CD4-positive, alpha-beta T cell treated with Interleukin-21 for 1 hour (primary cell): ENCODE data around the gene STK24.

ENCODE experiments used
- DNase-seq: peaks from one replicate; pipeline ENCODE4 v3.0.0-alpha.2; 2020

Gene STK24

DNA sequence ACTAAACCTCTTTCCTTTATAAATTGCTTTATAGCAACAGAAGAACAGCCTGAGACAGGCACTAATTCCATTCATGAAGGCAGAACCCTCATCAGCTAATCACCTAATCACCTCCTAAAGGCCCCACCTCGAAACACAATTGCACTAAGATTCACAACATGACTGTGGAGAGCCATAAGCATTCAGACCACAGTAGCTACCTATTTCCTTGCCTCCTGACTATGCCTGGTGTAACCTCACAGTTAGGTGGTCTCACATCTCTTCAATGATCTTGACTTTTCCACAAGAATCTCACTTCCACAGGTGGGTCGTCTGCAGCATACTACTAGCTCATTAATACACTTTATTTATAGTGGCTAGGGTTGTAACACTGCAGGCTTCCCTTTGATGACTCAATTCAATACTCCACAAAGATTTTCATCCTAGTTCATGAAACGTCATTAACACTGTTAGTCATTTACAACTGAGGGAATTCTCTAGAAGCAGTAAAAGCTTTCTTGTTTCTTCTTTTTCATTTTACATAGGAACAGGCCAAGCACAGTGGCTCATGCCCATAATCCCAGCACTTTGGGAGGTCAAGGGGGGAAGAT lies 27.1 kb downstream of the STK24 start:
- no peak for DNase-seq

DNA sequence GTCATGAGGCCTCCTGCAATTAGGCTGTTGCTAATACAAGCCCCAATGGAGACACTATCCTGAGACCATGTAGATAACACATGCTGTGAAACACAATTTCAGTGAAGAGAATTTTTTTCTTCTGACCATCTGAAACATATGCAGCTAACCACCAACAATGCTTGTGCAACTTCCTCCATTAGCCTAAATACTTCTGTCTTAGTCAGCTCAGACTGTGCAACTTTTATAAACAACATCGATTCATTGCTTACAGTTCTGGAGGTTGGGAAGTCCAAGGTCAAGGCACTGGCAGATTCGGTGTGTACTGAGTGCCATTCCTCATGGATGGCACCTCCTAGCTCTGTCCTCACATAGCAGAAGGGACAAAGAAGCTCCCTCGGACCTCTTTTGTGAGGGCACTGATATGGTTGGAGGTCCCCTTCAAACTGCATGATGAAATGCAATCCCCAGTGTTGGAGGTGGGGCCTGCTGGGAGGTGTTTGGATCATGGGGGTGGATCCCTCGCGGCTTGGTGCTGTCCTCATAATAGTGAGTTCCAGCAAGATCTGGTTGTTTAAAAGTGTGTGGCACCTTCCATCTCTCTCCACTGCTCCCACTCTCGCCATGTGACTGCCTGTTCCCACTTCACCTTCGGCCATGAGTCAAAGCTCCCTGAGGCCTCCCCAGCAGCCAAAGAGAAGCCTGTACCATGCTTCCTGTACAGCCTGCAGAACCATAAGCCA lies 27.7 kb downstream of the STK24 start:
- DNase-seq, result no peak

DNA sequence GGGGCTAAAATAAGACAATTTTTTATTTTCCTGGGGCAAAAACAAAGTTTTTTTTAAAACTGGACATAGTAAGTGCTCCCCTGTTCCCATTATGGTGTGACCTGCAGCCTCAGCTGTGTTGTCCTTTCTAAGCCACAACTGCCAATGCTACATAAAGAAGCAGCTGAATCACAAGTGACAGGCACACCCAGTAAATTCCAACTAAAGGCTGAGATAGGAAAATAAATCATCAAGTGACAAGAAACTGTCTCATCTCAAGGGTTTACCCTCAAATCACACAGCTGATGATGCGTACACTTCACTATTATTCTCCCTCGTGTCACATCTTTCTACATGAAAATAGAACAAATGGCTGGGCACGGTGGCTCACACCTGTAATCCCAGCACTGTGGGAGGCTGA lies 28.7 kb downstream of the STK24 start:
- no peak for DNase-seq

DNA sequence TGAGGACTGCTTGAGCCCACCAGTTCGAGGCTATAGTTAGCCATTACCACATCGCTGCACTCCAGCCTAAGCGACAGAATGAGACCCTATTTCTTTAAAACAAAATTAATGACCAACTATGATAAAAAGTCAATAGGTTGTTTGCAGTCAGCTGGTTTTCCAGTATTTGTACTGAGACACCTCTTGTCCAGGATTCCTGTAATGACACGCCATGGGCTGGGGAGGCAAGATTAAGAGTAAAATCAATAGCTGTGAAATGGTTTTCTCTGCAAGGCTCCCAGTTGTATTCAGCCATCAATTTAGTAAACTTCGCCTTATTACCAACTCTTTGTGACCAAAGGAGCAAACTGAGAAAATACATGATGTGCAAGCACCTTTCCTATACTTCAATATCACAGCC lies 29.5 kb downstream of the STK24 start:
- no peak for DNase-seq

DNA sequence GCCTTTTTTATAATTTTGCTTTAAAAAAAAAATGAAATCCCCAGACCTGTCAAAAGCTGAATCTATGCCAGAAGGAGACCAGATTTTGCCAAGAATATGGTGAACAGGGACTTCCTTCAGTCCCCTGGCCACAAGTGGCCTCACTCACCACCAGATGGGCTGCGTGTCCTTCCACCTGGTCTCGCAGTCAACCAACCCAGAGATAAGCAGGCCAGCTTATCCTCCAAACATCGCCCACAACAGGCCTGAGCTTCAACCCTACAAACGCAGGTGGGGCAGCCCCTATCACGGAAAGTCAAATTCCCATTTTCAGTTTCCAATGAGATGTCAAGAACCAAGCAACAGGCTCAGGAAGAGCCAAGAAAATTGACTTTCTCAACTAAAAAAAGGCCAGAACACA lies 30.5 kb downstream of the STK24 start:
- DNase-seq, result no peak

DNA sequence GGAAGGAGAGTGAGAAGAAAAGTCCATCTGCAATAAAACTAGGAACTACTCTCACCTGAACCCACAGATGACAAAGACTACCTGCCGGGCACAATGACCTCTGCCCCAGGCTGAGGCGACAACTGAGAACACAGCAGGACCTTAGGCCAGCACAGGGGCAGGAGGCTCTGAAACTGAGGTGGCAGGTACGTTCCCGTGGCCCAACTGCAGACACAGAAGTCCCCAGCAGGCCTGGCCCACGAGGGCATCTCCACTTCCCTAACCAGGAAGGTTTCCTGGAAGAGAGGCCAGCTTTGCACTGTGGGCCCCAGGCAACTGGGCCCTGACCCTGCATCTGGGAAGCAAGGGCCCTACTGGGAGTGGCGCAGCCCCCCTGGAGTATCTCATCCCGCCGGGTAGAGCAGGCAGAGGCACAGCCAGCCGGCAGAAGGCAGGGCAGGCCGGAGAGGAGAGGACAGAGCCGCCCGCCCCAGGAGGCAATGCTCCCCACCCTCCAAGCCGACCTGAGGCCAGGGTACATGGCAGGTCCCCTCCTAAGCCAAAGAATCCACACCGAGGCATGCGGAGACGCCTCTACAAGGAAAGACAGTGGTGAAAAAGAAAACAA lies 32.7 kb downstream of the STK24 start:
- no peak for DNase-seq

DNA sequence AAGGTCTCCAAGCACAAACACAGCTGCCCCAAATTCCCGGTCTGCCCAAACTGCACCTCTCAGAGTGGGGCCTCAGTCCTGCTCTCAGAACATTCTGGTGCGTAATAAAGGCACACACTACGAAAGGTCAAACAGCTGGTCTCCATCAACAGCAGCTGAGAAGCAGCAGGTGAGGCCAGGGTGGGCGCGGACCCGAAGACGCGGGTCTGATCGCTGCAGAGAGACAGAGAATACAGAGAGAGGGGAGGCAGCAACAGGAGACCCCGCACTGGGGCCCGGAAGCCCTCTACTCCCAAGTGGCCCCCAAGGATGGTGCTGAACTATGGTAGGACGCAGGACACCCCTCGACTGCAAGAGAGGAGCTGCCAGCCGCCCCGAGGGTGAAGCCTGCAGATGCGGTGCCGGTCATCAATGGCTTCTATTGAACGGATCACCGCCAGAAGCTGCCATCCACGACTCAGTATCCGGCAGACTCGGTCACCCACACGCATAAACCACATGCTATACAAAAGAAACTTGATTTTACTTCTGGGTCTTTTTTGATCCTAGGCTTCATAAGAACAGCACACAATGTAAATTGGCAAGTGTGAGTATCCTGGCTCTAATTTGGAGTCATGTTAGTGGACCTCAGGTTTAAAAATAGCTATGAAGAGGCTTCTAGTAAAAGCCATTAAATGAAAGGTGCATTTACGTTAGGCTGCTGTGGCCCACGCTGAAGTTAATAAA lies 33.4 kb downstream of the STK24 start:
- DNase-seq, result no peak

DNA sequence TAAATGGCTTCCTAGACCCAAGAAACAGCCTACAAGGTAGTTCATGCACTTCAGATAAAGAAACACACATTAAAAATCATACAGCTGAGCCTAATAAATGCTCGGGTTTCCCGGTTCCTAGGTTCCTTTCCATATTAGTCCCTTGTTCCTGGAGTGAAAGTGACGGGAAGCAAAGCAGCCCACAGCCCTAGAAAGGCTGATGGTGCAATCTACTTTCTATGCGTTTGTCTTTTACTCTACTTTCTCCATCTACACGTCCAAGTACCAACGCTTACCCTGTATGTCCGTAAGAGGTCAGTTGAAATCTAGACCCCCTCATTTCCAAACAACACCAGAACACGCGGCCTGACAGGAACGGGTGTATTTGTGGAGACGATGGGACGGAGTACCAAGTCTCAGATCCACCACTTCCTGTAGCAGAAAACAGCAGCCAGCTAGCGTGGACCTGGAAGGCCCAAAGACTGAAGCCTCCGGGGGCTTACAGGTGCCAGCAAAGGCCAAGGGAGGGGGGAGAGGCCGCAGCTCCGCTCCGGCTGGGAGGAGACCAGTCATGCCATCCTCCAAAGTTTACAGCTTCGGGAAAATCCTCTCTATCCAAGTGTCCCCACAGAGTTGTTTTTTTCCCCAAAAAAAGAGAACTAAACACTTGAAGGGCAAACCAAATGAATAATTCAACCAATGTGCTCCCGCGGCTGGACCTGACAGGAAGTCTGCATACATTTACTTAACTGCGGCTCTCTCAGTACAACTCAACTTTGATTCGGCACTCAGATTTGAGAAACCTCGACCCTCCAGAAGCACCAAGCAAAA lies 34.1 kb downstream of the STK24 start:
- DNase-seq, result no peak

DNA sequence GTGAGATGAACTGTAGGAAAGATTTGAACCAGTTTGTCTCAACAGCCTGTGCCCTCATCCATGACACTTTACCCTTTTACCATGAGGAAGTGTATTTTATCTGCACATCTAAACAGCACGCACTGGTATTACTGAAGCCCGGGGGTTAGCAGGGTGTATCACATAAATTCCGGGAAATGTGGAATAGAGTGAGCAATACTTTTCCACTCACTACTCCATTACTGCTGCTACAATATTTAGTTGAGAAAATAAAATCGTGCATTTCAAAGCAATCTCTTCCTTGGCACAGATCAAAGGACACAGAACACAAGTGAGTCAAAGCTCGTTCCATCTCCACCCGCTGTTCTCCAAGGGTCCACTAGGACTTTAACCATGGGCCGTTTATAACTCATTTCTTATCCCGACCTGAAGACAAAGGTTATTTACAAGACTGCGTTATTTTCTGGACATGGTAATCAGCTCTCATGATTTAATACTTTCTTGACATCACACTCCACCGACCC lies 35.2 kb downstream of the STK24 start:
- DNase-seq, result no peak

DNA sequence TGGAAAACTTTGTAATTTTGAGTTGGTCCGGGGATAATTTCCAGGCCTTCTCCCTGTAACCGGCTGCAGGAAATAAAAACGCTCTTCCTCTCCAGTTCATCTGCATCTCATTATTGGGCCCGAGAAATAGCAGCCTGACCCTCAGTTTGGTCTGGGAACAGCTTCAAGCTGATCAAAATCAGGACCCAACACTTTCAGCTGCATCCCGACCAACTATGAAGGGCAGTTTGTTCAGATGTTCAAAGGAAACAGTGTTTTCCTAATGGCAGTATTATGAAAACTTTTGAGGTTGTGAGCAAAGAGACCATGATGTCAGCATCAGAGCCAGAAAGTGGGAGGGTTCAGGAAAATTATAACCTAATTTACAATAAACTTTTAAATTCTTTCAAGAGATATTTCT lies 35.7 kb downstream of the STK24 start:
- DNase-seq, result no peak

DNA sequence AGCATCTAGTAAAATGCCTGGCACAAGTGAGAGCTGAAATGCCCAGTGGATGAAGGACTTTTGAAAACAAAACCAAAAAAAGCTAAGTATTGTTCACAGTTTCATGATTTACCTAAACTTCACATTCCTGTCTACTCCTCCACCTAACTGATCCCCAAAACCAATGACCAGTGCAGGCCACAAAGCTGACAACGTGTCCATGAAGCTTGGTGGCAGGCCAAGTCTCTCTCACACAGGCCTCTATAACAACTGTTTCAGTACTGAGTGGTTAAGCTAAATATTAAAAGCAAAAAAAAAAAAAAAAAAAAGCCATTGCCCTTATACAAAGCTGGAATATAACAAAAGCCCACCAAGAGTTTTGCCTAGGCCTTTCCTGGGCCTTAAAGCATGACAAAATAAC lies 36.4 kb downstream of the STK24 start:
- no peak for DNase-seq

DNA sequence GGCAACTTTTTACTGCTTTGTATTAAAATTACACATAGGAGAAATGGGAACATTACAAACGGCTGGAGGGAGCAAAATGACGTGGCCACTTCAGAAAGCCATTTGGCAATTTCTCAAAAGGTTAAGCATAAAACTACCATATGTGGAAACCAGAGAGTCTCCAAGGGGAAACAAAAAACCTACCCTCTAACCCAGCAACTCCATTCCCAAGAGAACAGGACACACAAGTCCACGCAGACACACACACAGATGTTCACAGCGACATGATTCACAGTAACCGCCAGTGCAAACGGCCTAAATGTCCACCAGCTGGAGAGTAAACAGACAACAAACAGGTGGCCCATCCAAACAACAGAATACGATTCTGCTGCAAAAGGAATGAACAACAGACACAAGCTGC lies 37.2 kb downstream of the STK24 start:
- no peak for DNase-seq

DNA sequence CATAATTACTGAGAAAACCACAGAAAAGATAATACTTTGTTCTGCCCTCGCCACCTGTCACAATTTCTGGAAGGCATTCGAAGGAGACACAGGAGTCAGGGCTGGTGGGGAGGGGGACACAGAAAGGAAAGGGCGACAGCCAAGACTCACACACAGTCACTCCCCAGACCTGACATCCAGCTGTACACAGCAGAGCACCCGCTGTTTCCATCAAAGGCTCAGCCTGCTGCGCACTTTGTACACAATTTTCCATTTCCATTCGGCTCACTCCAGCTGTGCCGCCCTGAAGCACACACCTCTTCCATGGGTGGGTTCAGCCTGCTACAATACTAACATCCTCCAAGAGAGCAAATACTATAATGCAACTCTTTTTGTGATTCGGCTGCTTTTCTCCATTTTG lies 38.0 kb downstream of the STK24 start:
- no peak for DNase-seq

DNA sequence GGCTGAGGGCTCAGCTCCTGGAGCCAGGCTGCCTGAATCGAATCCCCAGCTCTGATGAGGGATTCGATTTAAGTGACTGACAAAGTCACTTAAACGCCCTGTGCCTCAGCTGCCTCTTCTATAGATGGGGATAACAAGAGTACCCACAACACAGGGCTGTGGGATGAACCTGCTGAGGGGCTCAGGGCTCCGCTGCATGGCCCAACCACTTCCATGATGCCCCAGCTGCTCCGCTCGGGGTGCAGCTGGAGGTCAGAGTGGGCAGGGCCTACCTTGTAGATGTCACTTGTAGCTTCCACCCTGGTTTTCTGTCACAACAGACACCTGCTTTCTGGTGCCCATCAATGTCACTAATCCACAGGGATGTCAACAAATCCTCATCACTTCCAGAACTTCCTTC lies 39.2 kb downstream of the STK24 start:
- no peak for DNase-seq

DNA sequence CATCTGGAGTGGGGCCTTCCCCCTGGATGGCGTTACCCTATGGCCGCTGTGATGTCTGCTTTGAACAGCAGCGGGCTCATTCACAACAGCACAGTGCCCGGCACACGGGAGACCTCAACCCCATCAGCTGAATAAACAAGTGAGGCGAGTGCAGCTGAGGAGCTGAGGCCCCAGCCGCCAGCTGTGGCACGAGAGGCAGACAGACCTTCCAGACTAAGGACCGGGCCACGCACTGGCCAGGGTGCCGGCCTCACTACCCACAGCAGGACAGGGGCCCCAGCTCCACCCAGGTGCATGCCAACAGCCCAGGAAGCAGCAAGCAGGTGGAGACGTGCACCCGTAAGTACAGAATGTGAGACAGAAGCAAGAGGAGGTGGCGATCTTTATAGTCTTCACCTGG lies 39.6 kb downstream of the STK24 start:
- DNase-seq, result no peak

DNA sequence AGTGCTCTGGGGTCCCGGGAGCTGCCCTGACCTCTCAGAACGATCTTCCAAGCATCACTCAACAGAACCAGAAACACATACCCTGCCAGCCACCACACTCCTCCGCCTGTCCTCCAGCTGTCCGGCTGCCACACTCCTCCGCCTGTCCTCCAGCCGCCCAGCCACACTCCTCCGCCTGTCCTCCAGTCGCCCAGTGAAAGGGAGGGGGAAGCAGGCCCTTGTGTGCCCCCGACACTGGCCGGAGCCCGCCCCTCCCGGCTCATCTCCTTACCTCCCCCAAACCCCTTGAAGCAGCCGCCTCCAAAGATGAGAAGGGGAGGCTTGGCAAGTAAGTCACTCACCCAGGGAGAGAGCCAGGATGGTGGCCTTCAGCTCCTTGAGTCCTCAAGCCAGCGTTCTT lies 40.2 kb downstream of the STK24 start:
- no peak for DNase-seq

DNA sequence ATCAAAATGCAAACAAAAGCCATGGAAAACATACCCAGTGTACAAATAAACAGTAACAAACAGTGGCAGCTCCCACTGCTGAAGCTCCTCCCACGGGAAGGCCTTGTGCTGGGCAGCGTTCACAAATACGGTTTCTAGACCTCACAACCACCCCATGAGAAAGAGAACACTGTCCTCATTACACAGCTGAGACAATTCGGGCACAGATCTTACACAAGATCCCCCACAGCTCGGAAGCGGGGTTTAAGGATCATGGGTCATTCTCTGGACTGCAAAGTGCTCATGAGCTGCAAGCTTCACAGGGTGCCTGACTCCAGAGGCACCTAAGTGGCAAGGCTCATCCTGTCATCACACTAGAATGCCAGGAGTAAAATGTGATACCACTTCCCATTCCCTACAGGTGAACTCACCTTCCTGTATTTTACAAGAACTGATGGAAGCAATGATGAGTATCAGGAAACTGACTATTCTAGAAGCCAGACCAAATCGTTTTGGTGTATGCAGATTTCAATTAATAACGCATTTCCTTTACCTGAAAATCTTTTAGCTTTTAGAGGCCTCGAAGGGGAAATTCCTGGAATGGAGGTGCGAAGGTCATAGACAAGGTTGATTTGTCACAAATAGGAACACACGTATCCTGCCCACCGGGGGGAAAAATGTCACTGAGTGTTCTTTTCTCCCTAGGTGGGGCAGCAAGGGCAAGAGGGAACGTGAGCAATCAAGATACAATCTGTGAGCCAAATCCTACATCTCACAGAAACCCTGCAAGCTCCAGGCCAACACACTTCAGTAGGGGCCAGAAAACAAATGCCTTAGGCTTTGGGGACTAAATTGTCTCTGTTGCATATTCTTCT lies 41.2 kb downstream of the STK24 start:
- DNase-seq, result no peak

DNA sequence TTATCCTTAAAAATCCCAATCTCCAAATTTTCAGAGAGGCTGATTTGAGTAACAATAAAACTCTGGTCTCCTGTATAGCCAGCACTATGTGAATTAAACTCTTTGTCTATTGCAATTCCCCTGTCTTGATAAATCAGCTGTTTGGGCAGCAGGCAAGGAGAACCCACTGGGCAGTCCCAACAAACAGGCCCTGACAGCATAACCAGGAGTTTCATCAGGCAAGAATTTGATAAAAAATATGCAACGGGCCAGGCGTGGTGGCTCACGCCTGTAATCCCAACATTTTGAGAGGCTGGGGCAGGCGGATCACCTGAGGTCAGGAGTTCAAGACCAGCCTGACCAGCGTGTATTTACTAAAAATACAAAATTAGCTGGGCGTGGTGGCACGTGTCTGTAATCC lies 42.1 kb downstream of the STK24 start:
- DNase-seq, result no peak

DNA sequence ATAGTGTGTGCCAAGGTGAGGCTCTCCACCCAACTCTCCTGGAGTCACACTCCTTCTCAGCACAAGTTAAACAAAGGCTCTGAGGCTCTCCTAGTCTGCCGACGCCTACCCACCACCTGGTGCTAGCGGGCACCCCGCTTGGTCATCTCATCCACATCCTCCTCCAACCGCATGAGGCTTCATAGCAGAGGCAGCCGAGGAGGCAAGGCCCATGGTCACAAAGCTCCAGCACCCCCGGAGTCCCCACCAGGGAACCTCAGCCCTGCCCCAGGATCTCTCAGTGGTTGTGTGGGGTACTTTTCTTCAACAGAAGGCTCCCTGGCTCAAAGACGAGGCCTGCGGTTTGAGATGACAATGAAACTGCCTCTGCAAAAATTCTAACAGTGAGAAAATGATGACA lies 43.0 kb downstream of the STK24 start:
- no peak for DNase-seq

DNA sequence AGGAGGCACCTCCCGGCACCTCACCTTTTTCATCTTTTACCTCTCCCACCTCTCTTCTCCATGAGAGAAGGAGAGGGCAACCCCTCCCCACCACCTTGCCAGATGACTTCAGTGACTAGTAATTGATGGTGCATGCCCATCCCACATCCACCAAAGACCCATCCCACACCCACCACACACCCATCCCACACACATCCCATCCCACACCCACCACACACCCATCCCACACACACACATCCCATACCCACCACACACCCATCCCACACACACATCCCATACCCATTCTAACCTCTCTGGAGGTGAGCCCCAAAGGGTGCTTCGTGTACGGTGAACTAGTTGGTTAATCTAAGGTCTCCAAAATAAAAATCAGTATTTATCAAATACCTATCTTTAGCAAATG lies 44.7 kb downstream of the STK24 start:
- DNase-seq, result no peak

DNA sequence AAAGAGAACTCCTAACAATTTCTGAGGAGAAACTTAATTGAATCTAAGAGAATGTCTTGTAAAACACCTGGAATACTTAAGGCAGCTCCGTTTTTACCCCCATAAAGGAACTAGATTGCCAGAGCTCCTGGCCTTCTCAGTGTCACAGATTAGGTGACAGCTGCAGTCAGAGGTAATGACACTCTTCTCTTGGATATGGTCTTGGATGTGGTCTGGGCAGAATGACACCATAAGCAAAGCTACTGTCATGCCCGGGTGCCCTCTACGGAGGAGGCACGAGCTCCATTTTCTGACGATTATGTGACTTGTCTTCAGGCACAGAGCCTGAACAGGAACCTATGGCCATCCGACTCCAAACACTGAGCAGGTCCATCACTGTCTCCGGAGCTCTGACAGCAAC lies 46.7 kb downstream of the STK24 start:
- no peak for DNase-seq

DNA sequence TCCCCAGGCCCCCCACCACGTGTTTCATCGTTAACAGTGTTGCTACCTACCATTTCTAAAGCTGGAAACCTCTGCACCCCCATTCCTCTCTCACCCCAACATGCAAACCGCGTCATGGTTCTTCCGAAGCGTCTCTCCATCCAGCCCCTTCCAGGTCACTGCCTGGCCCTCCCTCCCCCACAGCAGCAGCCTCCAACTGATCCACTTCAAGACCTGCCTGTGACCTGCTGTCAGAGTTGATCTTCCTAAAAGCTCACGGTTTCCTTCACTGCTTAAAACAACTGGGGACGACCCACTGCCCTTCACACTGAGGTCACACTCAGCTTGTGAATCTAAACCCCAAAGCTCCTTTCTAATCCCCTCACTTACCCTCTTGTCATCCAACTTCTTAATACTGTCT lies 47.7 kb downstream of the STK24 start:
- no peak for DNase-seq
